KOPT-K1 (cell line): ENCODE results near the gene GOLT1A.

Experiments
- H3K27ac ChIP-seq: fragments of 200-600 bp; sonication (generic); 2 replicates; pipeline ENCODE4 v1.5.1; 2016; ENCODE audit warnings: antibody characterized with exemption, mild to moderate bottlenecking, low read depth, low read length; ENCODE audit not compliant: poor library complexity, severe bottlenecking
- H3K36me3 ChIP-seq: fragments of 200-600 bp; sonication (generic); 2 replicates; pipeline ENCODE4 v1.5.1; 2017; ENCODE audit warnings: antibody characterized with exemption, mild to moderate bottlenecking, low read length, moderate library complexity; ENCODE audit not compliant: insufficient read depth
- H3K9me3 ChIP-seq: fragments of 200-600 bp; sonication (generic); 2 replicates; pipeline ENCODE4 v1.5.1; 2017; ENCODE audit warnings: antibody characterized with exemption, low read length, mild to moderate bottlenecking; ENCODE audit not compliant: insufficient read depth, poor library complexity, severe bottlenecking

Gene GOLT1A

GRCh38 chr1:204216236-204216635 is 2.4 kb upstream of the GOLT1A start:
- Histone ChIP-seq H3K36me3 (no peaks in the 10 kb centered on the region), H3K27ac (no peak overlapping the region)

DNA sequence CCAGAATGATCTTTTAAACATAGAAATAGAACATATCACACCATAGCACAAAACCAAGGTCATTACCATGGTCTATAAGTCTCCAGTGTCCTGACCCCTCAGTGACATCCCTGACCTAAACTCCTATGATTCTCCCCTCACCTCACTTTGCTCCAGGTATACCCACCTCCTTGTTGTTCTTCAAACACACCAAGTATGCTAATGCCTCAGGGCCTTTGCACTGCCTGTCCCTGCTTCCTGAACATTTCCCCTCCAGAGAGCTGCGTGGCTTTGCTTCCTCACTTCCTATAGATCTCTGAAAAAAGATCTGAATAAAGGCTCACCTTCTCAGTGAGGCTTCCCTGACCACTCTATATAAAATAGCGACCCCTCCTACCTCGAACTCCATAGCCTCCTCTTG is 1.1 kb downstream of the GOLT1A start:
- no peak overlapping the region for H3K27ac ChIP-seq
- H3K9me3 ChIP-seq: no peaks in the 10 kb centered on the region
- H3K36me3 ChIP-seq: no peaks in the 10 kb centered on the region

More at GRCh38 chr1:204216236-204216635, 2.4 kb upstream of the GOLT1A start:
- H3K9me3 ChIP-seq: no peaks in the 10 kb centered on the region

GRCh38 chr1:204211046-204211445 is 2.7 kb downstream of the GOLT1A start:
- Histone ChIP-seq H3K27ac (no peak overlapping the region), H3K36me3 (no peaks in the 10 kb centered on the region), H3K9me3 (no peaks in the 10 kb centered on the region)

- Histone ChIP-seq H3K36me3 (no peaks in the 10 kb centered on the region), H3K27ac (no peak overlapping the region), H3K9me3 (no peaks in the 10 kb centered on the region)
Observed at GRCh38 chr1:204207136-204207616, 6.6 kb downstream of the GOLT1A start.

DNA sequence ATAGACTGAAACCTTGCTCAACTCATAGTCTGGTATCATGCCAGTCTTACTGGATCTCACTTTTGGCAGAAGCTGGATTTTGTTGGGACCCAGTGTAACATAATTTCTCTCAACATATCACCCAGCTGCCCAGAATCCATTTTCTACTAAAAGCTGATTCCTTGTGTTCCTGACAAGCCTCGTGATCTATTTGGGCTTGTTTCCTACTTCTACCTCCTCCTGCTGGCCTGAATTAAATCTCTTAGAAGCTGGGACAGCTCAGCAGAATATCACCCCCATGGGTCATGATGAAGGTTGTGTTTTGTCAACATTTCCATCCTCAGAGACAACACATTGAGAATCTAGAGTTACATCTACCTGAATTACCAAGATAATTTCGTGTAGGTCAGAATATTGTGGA is 7.7 kb downstream of the GOLT1A start:
- Histone ChIP-seq H3K36me3 (no peaks in the 10 kb centered on the region), H3K27ac (no peak overlapping the region), H3K9me3 (no peaks in the 10 kb centered on the region)

DNA sequence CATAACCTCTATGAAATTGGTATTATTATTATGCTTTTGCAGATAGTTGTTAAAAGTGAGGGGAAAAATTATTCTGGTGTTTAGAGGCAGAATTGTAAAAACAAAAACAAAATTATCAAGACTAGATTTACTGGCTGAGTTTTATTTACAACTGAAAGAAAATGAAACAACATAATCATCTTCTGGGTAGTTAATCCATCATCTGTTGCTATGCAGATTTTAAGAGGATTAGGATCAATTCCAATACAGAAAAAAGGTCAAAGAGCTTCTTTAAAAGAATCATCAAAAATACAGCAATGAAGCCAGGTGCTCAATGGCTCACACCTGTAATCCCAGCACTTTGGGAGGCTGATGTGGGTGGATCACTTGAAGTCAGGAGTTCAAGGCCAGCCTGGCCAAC is 8.3 kb downstream of the GOLT1A start:
- Histone ChIP-seq H3K9me3 (no peaks in the 10 kb centered on the region), H3K27ac (no peak overlapping the region), H3K36me3 (no peaks in the 10 kb centered on the region)

DNA sequence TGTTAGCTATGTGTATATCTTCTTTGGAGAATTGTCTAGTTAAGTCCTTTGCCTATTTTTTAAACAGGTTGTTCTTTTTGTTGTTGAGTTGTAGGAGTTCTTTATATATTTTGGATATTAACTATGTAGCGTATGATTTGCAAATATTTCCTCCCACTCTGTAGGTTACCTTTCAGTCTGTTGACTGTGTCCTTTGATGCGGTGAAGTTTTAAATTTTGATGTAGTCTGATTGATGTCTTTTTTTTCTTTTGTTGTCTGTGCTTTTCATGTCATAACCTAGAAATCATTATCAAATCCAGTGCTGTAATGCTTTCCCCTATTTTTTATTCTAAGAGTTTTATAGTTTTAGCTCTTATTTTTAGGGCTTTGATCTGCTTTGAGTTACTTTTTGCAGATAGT is 8.8 kb downstream of the GOLT1A start:
- Histone ChIP-seq H3K36me3 (no peaks in the 10 kb centered on the region), H3K9me3 (no peaks in the 10 kb centered on the region), H3K27ac (no peak overlapping the region)

DNA sequence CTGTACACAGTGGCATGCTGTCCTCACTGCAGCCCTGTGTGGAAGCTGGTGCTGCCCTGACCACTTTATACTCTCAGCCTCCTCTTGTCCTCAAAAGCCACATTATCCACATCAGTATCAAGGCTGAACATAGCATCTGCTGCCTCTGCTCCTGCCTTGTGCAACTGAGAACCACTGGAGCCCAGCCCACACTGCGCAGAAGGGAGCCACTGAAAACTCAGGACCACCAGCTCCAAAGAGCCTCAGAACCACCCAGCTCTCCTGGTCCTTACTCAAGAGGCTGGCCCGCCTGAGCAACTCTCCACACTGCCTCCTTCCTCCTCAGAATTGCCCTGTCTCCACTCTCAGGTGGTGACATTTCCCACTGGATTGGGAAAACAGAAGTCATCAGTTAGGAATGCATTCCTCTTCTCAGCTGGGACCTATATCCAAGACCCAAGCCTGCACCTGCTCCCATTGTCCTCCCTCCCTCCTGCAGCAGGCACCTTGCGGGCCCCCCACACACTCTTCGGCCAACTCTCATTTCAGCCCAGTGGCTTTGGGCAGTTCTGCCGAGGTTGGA is 10.5 kb downstream of the GOLT1A start:
- H3K27ac ChIP-seq: no peak overlapping the region

DNA sequence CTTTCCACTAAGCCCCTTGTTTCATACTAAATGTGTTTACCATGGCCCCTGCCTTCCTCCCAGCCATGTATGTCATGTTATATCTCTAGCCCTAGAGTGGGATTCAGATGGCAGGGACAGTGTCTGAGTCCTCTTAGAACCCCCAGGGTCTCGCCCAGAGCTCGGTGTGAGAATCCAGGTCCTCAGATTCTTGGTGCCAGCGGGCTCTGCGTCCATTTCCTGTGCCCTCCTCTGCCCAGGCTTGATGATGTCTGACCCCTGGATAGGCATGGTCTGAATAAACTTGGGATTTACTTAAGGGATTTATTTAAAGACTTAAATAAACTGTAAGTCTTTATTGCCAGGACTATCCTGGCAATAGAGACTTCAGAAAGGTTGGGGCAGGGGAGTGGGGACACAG is 11.3 kb downstream of the GOLT1A start:
- Histone ChIP-seq H3K9me3 (no peaks in the 10 kb centered on the region), H3K36me3 (no peaks in the 10 kb centered on the region), H3K27ac (no peak overlapping the region)

More for the DNA sequence above, 10.5 kb downstream of the GOLT1A start:
- H3K36me3 ChIP-seq: no peaks in the 10 kb centered on the region
- H3K9me3 ChIP-seq: no peaks in the 10 kb centered on the region

DNA sequence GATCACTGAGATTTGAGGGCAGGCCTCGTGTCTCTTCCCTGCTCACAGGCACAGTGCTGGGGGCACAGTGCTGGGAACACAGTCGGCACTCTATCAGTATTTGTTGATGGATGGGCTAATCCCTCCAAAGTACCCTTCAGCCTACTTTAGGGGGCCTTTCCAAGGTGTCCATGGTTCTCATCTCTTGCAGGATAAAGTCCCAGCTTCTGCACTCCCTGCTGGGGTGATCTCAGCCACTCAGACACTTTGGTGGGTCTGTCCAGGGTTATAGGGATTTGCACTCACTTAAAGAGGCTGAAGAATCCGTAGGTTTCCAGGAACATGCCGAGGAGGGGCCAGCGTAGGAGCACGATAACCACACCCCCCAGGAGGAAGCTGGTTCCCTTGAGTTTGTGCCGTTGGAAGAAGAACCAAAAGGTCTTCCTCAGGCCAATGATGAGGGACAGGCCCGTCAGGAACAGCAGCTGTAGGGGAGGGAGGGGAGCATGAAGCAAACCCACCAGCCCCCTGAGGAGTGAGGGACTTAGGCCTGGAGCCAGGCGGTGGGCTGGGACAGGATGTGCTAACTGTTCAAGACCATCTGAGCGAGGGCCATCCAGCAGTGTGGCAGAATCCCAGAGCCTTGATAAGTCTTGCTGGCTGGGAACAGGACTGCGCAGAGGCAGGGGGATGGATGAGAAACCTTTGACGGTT is 12.3 kb downstream of the GOLT1A start:
- no peaks in the 10 kb centered on the region for H3K36me3 ChIP-seq
- H3K27ac ChIP-seq: no peak overlapping the region
- no peaks in the 10 kb centered on the region for H3K9me3 ChIP-seq

DNA sequence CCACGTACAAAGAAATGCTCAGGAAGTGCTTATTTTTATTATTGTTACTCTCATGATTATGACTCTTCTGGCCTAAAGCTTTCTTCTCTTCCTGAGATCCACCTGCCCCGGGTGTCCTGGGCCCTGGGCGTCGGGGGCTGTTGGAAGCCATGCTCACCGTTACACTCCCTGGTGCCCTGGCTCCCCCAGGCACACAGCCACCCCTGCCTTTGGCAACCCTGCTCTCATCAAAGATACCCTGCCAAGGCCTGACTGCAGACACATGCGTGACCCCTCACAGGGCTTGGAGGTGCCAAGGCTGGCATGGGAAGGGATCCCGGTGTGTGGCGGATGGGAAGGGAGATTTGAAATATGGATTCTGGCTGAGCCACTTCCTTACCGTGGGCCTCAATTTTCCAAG is 14.2 kb downstream of the GOLT1A start:
- H3K36me3 ChIP-seq: no peaks in the 10 kb centered on the region
- no peak overlapping the region for H3K27ac ChIP-seq
- H3K9me3 ChIP-seq: no peaks in the 10 kb centered on the region

DNA sequence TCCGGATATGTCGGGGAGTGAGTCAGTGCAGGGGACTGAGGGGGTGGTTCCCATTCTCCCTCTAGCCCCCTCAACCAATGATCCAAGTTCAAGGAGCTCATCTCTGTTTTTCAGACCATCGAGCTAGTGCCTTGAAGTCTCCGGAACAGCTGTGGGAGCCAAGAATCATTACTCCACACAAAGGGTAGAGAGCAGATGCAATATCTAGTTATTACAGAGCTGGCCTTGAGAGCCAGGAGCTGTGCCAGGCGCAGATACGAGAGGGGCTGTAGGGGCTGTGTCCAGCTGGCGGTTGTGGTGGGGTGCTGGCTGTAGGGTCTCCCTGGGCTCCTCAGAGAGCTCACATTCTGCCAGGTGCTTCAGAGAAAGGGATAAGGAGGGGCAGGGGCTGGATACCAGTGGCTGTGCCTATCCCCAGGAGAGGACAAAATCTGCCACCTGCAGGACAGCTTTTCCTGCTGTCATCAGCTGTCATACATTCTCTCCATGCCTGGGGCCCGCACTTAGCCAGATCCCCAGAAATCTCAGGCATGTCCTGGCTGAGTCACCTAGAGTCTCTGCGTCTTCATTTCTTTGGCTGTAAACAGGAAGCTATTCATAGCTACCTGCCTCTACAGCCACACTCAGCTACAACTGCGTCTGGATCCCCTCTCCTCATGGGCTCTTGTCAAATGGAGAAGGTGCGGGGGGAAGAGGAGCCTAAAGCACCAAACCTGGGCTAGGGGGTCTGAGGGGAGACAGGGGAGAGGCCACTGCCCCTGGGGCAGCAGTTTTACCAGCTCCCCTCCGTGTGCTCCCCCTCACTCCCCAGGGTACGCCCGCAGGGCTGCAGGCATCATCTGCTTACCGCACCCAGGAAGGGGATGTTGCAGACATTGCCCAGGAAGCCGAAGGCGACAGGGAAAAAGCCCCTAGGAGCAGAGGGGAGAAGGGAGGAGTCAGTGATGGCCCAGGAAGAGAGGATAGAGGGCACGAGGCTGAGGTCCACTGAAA is 15.1 kb downstream of the GOLT1A start:
- Histone ChIP-seq H3K27ac (no peak overlapping the region), H3K9me3 (no peaks in the 10 kb centered on the region), H3K36me3 (no peaks in the 10 kb centered on the region)

GRCh38 chr1:204197068-204197467 is 16.7 kb downstream of the GOLT1A start:
- H3K27ac ChIP-seq: no peak overlapping the region
- no peaks in the 10 kb centered on the region for H3K36me3 ChIP-seq
- H3K9me3 ChIP-seq: no peaks in the 10 kb centered on the region

- Histone ChIP-seq H3K27ac (no peak within 1 kb of the TSS), H3K36me3 (no peaks in the 10 kb centered on the region), H3K9me3 (no peaks in the 10 kb centered on the region)
Observed at GRCh38 chr1:204196068-204196795, 17.6 kb downstream of the GOLT1A start, which contains the start of gene KISS1. KISS1 (minus strand) TSS chr1:204196491; CDS start chr1:204192876, 3,615 bp downstream.
